BLaER1 (cell line): ENCODE results near the gene DZANK1.
A peak's percentile ranks its signal among the peaks of the same experiment; 100 is the strongest.
"Not testable (repeated sequence)": the region's sequence is repeated elsewhere in the genome, so short reads cannot be mapped to it uniquely, and the experiment has no call there.

ENCODE experiments used
- H3K27ac ChIP-seq: shearing (Covaris generic); formaldehyde crosslinking; 2 replicates; pipeline ENCODE4 v1.8.1; 2022
- H3K27me3 ChIP-seq: shearing (Covaris generic); formaldehyde crosslinking; 2 replicates; pipeline ENCODE4 v1.8.1; 2022
- H3K36me3 ChIP-seq: shearing (Covaris generic); formaldehyde crosslinking; 2 replicates; pipeline ENCODE4 v1.8.1; 2022
- H3K4me1 ChIP-seq: shearing (Covaris generic); formaldehyde crosslinking; 2 replicates; pipeline ENCODE4 v1.8.1; 2022
- H3K4me2 ChIP-seq: shearing (Covaris generic); formaldehyde crosslinking; 2 replicates; pipeline ENCODE4 v1.8.1; 2022
- H3K4me3 ChIP-seq: shearing (Covaris generic); formaldehyde crosslinking; 2 replicates; pipeline ENCODE4 v1.8.1; 2022
- H3K9ac ChIP-seq: shearing (Covaris generic); formaldehyde crosslinking; 2 replicates; pipeline ENCODE4 v1.8.1; 2022
- H3K9me3 ChIP-seq: shearing (Covaris generic); formaldehyde crosslinking; 2 replicates; pipeline ENCODE4 v1.8.1; 2022
- H4K20me1 ChIP-seq: shearing (Covaris generic); formaldehyde crosslinking; 2 replicates; pipeline ENCODE4 v1.8.1; 2022
- Cebpa-rat ChIP-seq: shearing (Covaris generic); IDR thresholded peaks from 2 replicates; pipeline ENCODE4 v1.8.1; 2022

Gene DZANK1

GRCh38 chr20:18466894-18467730, at the start of gene DZANK1, which contains the start of gene POLR3F:
DZANK1 (minus strand) TSS chr20:18467030; CDS start chr20:18465358, 1,672 bp downstream.
POLR3F (plus strand) TSS chr20:18467390; CDS start chr20:18467507, 117 bp downstream.
- peak within 1 kb of the TSS; percentile 82 for H3K4me3 ChIP-seq
- peaks cover 22% of the 10 kb centered on the region for H3K4me1 ChIP-seq
- H3K36me3 ChIP-seq = peaks cover 30% of the 10 kb centered on the region
- H3K9me3 ChIP-seq = no peaks in the 10 kb centered on the region
- H4K20me1 ChIP-seq = 0 out of 2 replicates have a peak, but pooled peaks cover 4% of the 10 kb centered on the region
- peak within 1 kb of the TSS; percentile 92 for H3K27ac ChIP-seq
- TF ChIP-seq Cebpa-rat = no peak
- H3K9ac ChIP-seq = peak within 1 kb of the TSS; percentile 91
- H3K27me3 ChIP-seq = no peaks in the 10 kb centered on the region
- H3K4me2 ChIP-seq = peak within 1 kb of the TSS; percentile 91

DNA sequence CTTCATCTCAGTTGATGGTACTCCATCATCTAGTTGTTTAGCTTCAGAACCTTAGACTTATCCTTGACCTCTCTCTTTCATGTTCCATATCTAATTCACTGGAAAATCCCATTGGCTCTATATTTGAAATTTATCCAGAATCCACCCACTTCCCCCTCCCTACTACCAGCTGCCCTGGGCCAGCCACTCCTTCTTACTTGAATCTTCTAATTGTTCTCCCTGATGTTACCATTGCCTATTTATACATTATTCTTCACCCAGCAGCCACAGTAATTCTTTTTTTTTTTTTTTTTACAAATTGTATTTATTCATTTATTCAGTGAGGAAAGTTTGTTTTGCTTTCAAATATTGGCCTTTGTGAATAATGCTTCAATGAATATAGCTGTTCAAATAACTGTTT, 49.1 kb upstream of the DZANK1 start:
- H3K36me3 ChIP-seq = peaks cover 76% of the 10 kb centered on the region
- H3K9me3 ChIP-seq = no peaks in the 10 kb centered on the region
- H3K27me3 ChIP-seq = no peaks in the 10 kb centered on the region
- H3K9ac ChIP-seq = no peak overlapping the region
- no peak overlapping the region for H3K27ac ChIP-seq
- no peaks in the 10 kb centered on the region for H3K4me1 ChIP-seq
- H3K4me2 ChIP-seq = no peak overlapping the region
- no peak overlapping the region for H3K4me3 ChIP-seq
- TF ChIP-seq Cebpa-rat = no peak
- peaks cover 14% of the 10 kb centered on the region; the same call in 1 of the 2 replicates for H4K20me1 ChIP-seq

GRCh38 chr20:18514127-18514526, 47.3 kb upstream of the DZANK1 start:
- Histone ChIP-seq H3K36me3 (peaks cover 79% of the 10 kb centered on the region), H4K20me1 (peaks cover 14% of the 10 kb centered on the region; the same call in 1 of the 2 replicates), H3K27me3 (no peaks in the 10 kb centered on the region), H3K27ac (no peak overlapping the region), H3K9me3 (no peaks in the 10 kb centered on the region), H3K4me2 (no peak overlapping the region), H3K9ac (no peak overlapping the region), H3K4me3 (no peak overlapping the region), H3K4me1 (peaks cover under 1% of the 10 kb centered on the region; the same call in 1 of the 2 replicates)
- no peak for TF ChIP-seq Cebpa-rat

GRCh38 chr20:18513208-18513607, 46.4 kb upstream of the DZANK1 start:
- peaks cover 14% of the 10 kb centered on the region; the same call in 1 of the 2 replicates for H4K20me1 ChIP-seq
- H3K4me3 ChIP-seq = no peak overlapping the region
- H3K9ac ChIP-seq = no peak overlapping the region
- H3K4me2 ChIP-seq = no peak overlapping the region
- H3K27ac ChIP-seq = no peak overlapping the region
- no peak for TF ChIP-seq Cebpa-rat
- H3K4me1 ChIP-seq = peaks cover 10% of the 10 kb centered on the region
- H3K27me3 ChIP-seq = no peaks in the 10 kb centered on the region
- H3K9me3 ChIP-seq = no peaks in the 10 kb centered on the region
- H3K36me3 ChIP-seq = peaks cover 82% of the 10 kb centered on the region

DNA sequence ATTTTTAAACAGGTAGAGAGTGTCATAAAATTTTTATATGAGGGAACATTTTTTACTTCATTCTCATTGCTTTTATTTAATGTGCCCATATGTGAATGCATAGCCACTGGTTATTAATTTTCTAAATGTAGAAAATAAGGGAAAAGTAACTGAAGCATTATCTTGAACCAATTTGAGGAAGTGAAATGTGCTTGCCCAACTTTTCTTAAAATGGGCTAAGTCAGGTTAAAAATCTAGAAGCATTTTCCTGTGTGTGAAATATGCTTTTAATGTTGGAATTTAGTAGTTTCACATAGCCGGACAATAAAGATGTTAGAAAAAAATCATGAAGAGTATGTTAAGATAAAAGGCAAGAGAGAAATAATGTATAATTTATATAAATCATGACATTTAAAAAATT, 44.7 kb upstream of the DZANK1 start:
- H3K27ac ChIP-seq = no peak overlapping the region

DNA sequence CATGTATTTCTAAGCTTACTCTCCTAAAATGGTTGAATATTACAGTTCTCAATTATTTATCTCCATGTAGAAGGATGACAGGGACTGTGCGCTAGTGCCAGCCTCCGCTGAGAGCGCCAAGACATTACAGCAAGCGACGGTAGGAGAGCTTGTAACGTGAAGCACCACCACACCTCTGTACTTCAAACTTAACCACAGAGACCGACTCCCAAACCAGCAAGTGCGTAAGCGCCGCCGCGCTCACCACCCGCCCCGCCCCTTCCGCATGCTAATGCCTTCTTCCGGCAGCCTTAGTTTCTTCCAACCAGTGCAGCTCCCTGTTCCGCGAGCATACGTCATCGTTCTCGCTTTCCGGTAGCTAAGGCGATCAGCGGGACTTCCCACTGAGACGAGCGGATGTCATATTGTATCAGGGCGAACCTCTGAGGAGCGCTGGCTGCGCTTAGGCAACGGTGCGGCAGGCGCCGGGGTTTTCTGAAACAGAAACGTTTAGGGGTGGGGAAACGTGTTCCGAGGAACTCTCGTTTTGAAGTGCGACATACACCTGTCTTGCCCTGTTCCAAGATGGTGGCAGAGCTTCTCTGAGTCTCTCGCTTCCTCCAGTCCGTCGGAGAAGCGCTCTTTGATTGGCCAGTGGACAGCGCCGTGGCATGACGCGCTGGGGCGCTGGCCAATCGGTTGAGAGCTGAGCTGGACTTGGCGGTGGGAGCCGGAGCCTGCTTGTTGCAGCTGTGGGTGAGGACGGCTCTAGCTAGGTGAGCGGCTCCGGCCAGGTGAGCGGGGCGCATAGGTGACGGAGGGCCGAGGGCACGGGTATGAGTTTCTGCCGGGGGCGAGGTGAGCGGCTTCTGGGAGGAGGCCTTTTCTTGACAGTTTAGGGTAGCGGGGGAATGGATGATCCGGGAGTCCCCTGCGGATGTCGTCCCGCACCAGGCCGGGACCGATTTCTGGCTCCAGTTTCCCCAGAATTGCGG, 40.7 kb upstream of the DZANK1 start, which contains the start of gene SEC23B:
Gene SEC23B, plus strand, starts transcription at position 723 of the 974 bp plus-strand sequence. CDS start 2,896 bp downstream, outside the sequence.
- Histone ChIP-seq H3K9ac (peak within 1 kb of the TSS; percentile 84), H3K27me3 (no peaks in the 10 kb centered on the region), H4K20me1 (no peaks in the 10 kb centered on the region), H3K4me3 (peak within 1 kb of the TSS; percentile 86), H3K4me1 (peaks cover 18% of the 10 kb centered on the region), H3K27ac (peak within 1 kb of the TSS; percentile 86), H3K4me2 (peak within 1 kb of the TSS; percentile 80), H3K9me3 (no peaks in the 10 kb centered on the region), H3K36me3 (peaks cover 30% of the 10 kb centered on the region)
- no peak for TF ChIP-seq Cebpa-rat

More for the DNA sequence above, 44.7 kb upstream of the DZANK1 start:
- no peaks in the 10 kb centered on the region for H3K9me3 ChIP-seq
- H3K9ac ChIP-seq = no peak overlapping the region
- H4K20me1 ChIP-seq = peaks cover 14% of the 10 kb centered on the region; the same call in 1 of the 2 replicates
- no peak for TF ChIP-seq Cebpa-rat
- H3K4me1 ChIP-seq = peaks cover 17% of the 10 kb centered on the region
- peaks cover 69% of the 10 kb centered on the region for H3K36me3 ChIP-seq
- H3K27me3 ChIP-seq = no peaks in the 10 kb centered on the region
- no peak overlapping the region for H3K4me3 ChIP-seq
- H3K4me2 ChIP-seq = no peak overlapping the region

GRCh38 chr20:18506744-18507143, 39.9 kb upstream of the DZANK1 start:
- TF ChIP-seq Cebpa-rat = no peak
- H3K27ac ChIP-seq = peak overlapping the region; percentile 86
- peaks cover 18% of the 10 kb centered on the region for H3K4me1 ChIP-seq
- H3K27me3 ChIP-seq = no peaks in the 10 kb centered on the region
- peak overlapping the region; percentile 84 for H3K9ac ChIP-seq
- peak overlapping the region; percentile 86 for H3K4me3 ChIP-seq
- H3K9me3 ChIP-seq = no peaks in the 10 kb centered on the region
- no peaks in the 10 kb centered on the region for H4K20me1 ChIP-seq
- H3K36me3 ChIP-seq = peaks cover 25% of the 10 kb centered on the region
- peak overlapping the region; percentile 80 for H3K4me2 ChIP-seq

DNA sequence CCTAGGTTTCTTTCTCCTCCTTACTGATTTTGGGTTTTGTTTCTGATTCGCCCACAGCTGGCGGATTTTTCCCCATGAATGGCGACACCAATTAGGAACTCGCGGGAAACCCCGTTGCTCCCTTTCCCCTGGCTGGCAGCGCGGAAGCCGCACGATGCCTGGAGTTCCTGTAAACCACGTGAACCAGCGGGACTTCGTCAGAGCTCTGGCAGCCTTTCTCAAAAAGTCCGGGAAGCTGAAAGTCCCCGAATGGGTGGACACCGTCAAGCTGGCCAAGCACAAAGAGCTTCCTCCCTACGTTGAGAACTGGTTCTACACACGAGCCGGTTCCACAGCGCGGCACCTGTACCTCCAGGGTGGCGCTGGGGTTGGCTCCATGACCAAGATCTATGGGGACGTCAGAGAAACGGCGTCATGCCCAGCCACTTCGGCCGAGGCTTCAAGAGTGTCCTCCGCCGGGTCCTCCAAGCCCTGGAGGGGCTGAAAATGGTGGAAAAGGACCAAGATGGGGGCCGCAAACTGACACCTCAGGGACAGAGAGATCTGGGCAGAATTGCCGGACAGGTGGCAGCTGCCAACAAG, 37.7 kb upstream of the DZANK1 start:
- Histone ChIP-seq H3K4me2 (no peak overlapping the region), H3K4me1 (peaks cover 18% of the 10 kb centered on the region), H3K27me3 (no peaks in the 10 kb centered on the region), H4K20me1 (no peaks in the 10 kb centered on the region), H3K27ac (no peak overlapping the region), H3K9me3 (no peaks in the 10 kb centered on the region), H3K9ac (no peak overlapping the region), H3K4me3 (no peak overlapping the region), H3K36me3 (peaks cover 7% of the 10 kb centered on the region; the same call in 1 of the 2 replicates)
- TF ChIP-seq Cebpa-rat = no peak

DNA sequence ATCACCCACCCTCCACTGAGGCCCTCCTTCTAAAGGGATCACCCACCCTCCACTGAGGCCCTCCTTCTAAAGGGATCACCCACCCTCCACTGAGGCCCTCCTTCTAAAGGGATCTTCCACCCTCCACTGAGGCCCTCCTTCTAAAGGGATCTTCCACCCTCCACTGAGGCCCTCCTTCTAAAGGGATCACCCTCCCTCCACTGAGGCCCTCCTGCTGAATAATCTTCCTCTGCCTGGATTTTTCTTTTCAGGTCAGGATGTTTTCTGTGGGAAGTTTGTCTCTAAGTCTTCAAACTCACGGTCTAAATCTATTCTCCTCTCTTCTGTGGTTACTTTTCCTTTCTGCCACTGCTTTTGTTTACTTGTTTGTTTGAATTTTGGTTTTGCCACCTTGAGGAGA, 34.8 kb upstream of the DZANK1 start:
- H3K4me3 ChIP-seq, H3K36me3 ChIP-seq, H3K4me1 ChIP-seq, H3K9me3 ChIP-seq, H3K27me3 ChIP-seq, H3K9ac ChIP-seq, H4K20me1 ChIP-seq, H3K27ac ChIP-seq, H3K4me2 ChIP-seq: not testable (repeated sequence)
